ENCODE results near the gene TOR3A.
A peak's percentile ranks its signal among the peaks of the same experiment; 100 is the strongest.

Gene TOR3A

DNA sequence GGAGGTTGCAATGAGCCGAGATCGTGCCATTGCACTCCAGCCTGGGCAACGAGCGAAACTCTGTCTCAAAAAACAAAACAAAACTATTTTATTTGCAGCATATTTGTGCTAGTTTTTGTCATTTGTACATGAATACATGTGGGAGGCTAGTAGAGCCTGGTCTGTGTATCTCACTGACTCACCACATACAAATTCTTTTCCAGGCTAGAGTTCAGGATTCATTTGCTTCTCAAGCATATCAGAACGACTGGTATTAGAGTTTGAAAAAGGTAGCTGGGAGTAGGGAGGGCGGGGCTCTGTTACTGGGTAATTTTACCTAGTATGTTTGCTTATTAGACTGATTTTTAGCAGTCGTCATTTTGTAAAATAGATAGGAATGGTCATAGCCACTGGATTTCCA lies 4.5 kb upstream of the TOR3A start:
- DNase-seq (ENCODE audit: low read depth): no peak
- H3K4me3 ChIP-seq (ENCODE audit: control insufficient read depth, low read depth, low read length): no peak overlapping the region
- no peak for TF ChIP-seq CTCF (IDR thresholded peaks at IDR 0.05; ENCODE audit: control insufficient read depth, insufficient read depth, low read depth, low read length, missing control alignments)

GRCh38 chr1:179079113-179079761 lies 2.6 kb upstream of the TOR3A start:
- H3K4me3 ChIP-seq (ENCODE audit: control insufficient read depth, low read depth, low read length): no peak overlapping the region
- no peak for DNase-seq (ENCODE audit: low read depth)
- peak; percentile 69 for TF ChIP-seq CTCF (IDR thresholded peaks at IDR 0.05; ENCODE audit: control insufficient read depth, insufficient read depth, low read depth, low read length, missing control alignments)

GRCh38 chr1:179080866-179081686 lies 794 bp upstream of the TOR3A start:
- DNase-seq (ENCODE audit: low read depth): no peak
- no peak for TF ChIP-seq CTCF (IDR thresholded peaks at IDR 0.05; ENCODE audit: control insufficient read depth, insufficient read depth, low read depth, low read length, missing control alignments)
- peak overlapping the region; percentile 88 for H3K4me3 ChIP-seq (ENCODE audit: control insufficient read depth, low read depth, low read length)

- no peak for DNase-seq (ENCODE audit: low read depth)
- TF ChIP-seq CTCF (IDR thresholded peaks at IDR 0.05; ENCODE audit: control insufficient read depth, insufficient read depth, low read depth, low read length, missing control alignments): no peak
- H3K4me3 ChIP-seq (ENCODE audit: control insufficient read depth, low read depth, low read length): peak overlapping the region; percentile 88
These were observed 596 bp downstream of the TOR3A start for GRCh38 chr1:179082333-179082998.

DNA sequence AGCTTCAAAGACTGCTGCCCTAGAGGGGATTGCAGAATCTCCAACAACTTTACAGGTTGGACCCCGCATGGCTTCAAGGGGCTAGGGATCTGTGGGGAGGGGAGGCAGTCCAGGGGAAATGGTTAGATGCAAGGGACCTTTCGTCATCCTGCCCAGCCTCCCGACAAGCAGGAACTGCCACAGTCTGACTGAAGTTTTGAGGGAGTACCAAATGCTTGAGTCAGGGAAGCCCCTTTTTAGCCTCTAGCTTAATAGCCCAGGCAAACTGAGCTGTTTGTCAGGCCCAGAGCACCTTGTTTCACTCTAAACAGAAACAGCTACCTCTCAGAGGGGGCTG lies 1.1 kb downstream of the TOR3A start:
- peak overlapping the region; percentile 88 for H3K4me3 ChIP-seq (ENCODE audit: control insufficient read depth, low read depth, low read length)
- no peak for TF ChIP-seq CTCF (IDR thresholded peaks at IDR 0.05; ENCODE audit: control insufficient read depth, insufficient read depth, low read depth, low read length, missing control alignments)
- no peak for DNase-seq (ENCODE audit: low read depth)

GRCh38 chr1:179083533-179083932 lies 1.7 kb downstream of the TOR3A start:
- H3K4me3 ChIP-seq (ENCODE audit: control insufficient read depth, low read depth, low read length): no peak overlapping the region
- no peak for DNase-seq (ENCODE audit: low read depth)

More at GRCh38 chr1:179083533-179083932, 1.7 kb downstream of the TOR3A start:
- no peak for TF ChIP-seq CTCF (IDR thresholded peaks at IDR 0.05; ENCODE audit: control insufficient read depth, insufficient read depth, low read depth, low read length, missing control alignments)
